Globus pallidus (tissue), 1 donor: Measurements from ENCODE around the gene GATD1.

Experiments
- DNase-seq: peaks from one replicate; pipeline ENCODE4 v3.0.0-alpha.2; 2015; ENCODE audit warnings: low spot score

Gene GATD1, protein sequence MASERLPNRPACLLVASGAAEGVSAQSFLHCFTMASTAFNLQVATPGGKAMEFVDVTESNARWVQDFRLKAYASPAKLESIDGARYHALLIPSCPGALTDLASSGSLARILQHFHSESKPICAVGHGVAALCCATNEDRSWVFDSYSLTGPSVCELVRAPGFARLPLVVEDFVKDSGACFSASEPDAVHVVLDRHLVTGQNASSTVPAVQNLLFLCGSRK

DNA sequence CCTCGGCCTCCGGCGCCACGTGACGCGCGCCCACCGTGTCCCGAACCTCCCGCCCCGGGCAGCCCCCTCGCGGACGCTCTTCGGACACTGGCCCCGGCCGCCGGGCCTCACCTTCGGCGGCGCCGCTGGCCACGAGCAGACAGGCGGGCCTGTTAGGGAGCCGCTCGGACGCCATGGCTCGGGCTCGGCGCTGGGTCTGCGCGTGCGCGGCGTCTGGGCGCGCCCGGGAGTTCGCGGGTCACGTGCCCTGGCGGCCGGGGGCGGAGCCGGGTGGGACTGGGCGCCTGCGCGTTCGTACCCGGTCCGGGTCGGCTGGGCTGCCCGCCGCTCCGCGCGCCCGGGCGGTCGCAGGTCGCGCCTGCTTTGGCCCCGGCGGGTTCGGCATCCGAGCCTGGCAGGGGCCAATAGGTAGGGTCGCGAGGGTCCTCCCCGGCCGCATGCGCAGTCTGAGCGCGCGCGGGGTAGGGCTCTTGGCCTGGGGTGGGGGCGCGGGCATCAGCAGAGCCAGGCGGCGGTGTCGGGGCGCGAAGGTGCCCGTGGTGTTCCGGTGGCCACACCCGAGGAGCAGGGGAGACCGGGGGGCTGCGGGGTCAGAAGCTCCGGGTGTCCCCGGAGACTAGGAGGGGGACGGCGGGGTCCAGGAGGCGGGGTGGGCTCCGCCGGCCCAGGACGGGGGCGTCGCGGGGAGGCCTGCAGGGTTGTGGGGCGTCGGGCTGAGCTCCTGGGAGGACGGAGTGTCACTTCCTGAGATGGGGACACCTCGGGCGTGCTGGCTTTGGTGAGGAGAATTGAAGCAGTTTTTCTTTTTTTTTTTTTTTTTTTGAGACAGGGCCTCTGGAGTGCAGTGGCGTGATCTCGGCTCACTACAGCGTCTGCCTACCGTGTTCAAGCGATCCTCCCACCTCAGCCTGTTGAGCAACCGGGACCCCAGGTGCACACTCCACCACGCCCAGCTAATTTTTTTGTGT lies at the start of gene GATD1:
GATD1 (minus strand) TSS at position 200 of the 968 bp plus-strand sequence; CDS start at position 175, 25 bp downstream.
- peak; percentile 82 for DNase-seq

DNA sequence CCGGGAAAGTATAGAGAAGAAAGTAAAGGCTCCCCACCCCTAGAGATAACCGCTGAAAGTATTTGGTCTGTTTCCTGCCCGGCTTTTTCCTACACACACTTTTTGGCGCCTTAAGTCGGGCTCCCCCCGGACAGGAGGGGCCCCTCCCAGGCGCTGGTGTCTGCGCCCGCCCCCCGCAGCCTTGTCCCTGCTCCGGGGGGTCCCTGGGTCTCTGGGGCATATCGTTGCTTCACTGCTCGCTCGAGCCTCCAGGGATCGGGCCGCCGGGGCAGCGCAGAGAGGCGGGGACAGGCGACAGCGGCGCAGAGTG lies 49.5 kb upstream of the GATD1 start:
- no peak for DNase-seq

DNA sequence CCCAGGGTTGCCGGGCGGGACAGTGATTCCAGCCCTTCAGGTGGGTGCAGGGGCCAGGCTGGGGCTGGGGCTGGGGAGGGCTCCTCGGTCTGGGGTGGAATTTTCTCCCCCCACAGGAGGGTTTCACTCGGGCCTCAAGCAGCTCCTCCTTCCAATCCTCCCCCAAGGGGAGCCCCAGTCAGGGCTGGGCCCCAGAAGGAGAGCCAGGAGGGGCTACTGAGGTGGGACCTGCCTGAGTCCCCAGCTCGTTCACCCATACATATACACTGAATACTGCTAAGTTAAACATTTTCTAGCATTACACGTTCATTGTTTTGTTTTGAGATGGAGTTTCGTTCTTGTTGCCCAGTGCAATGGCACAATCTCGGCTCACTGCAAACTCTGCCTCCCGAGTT lies 48.9 kb upstream of the GATD1 start:
- no peak for DNase-seq

DNA sequence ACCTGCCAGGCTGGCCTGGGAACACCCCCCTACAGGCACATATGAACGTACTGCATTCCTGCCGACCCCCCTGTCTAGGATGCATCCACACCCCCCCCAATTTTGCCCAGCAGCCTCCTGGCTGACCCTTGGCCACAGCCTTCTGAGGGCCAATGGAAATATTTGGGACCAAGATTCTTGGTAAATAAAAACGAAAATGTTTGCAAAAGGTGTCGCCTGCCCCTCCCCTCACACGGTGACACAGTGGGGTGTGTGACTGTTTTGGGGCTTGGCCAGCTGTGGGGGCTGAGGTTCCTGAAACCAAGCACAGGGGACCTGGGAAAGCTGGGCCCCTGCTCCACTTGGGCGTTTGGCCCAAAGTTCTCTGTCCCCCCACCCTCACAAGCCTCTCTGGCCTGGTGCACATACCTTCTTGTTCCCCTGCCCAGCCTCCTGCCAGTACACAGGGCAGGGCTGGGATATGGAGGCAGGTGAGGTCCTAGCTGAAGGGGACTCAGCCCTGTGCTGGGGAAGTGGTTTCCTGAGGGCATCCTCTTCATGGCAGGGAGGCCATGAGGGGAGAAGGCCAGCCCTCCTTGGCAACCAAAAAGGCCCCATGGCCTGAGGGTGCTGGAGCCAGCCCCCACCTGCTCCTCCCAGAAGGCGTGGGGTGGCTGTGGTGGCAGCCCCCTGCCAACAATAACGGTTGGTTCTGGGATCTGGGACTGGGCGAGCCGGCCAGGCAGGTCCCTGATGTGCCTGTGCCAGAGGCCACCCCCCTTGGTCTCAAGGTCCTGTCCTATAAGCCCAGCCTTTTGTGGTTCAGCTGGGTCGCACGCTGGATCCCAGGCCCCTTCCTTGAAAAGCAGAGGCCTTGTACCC lies 48.3 kb upstream of the GATD1 start:
- DNase-seq = no peak

DNA sequence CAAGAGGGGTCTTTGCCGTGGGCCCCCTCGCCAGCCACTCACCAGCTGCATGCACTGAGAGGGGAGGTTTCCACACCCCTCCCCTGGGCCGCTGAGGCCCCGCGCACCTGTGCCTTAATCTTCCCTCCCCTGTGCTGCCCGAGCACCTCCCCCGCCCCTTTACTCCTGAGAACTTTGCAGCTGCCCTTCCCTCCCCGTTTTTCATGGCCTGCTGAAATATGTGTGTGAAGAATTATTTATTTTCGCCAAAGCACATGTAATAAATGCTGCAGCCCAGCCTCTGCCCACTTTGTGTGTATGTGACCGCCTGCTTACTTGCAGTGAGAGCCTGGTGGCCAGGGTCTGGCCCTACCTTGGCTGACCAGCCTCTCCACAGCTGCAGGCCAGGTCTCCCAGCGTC lies 47.7 kb upstream of the GATD1 start:
- DNase-seq = no peak

DNA sequence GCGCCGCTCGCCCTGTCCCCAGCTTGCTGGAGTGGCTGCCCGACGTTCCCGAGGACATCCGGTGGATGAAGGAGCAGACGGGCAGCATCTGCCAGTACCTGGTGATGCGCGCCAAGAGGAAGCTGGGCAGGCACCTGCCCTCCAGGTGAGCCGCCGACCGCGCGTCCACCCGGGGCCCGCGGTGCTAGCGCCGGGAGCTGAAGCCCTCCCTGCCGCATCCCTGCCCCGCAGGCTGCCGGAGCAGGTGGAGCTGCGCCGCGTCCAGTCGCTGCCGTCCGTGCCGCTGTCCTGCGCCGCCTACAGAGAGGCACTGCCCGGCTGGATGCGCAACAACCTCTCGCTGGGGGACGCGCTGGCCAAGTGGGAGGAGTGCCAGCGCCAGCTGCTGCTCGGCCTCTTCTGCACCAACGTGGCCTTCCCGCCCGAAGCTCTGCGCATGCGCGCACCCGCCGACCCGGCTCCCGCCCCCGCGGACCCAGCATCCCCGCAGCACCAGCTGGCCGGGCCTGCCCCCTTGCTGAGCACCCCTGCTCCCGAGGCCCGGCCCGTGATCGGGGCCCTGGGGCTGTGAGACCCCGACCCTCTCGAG lies 47.1 kb upstream of the GATD1 start:
- DNase-seq = peak; percentile 60

DNA sequence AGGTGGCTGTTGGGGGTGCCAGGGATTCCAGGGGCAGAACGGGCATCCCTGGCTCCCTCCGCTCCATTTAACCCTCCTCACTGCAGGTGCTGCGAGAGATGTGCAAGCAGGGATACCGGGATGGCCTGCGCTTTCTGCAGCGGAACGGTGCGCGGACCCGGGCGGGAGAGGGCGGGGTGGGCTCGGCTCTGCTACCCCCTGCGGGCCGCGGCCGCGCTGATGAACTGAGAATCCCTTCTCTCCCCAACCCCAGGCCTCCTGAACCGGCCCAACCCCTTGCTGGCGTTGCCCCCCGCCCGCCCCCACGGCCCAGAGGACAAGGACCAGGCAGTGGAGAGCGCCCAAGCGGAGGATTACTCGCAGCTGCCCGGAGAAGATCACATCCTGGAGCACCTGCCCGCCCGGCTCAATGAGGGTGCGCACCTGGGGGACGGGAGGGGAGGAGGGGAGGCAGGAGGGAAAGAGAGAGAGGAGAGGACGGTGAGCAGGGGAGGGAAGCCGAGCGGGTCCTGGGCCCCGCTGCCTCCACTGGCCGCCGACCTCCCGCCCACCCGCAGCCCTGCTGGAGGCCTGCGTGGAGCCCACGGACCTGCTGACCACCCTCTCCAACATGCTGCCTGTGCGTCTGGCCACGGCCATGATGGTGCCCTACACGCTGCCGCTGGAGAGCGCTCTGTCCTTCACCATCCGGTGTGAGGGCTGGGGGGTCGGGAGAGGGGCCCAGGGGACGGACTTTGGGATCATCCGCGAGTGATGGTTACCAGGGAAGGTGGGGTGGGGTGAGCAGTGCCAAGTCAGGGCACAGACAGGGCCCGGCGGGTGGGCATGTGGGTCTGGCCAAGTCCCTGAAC lies 46.4 kb upstream of the GATD1 start:
- DNase-seq = no peak

DNA sequence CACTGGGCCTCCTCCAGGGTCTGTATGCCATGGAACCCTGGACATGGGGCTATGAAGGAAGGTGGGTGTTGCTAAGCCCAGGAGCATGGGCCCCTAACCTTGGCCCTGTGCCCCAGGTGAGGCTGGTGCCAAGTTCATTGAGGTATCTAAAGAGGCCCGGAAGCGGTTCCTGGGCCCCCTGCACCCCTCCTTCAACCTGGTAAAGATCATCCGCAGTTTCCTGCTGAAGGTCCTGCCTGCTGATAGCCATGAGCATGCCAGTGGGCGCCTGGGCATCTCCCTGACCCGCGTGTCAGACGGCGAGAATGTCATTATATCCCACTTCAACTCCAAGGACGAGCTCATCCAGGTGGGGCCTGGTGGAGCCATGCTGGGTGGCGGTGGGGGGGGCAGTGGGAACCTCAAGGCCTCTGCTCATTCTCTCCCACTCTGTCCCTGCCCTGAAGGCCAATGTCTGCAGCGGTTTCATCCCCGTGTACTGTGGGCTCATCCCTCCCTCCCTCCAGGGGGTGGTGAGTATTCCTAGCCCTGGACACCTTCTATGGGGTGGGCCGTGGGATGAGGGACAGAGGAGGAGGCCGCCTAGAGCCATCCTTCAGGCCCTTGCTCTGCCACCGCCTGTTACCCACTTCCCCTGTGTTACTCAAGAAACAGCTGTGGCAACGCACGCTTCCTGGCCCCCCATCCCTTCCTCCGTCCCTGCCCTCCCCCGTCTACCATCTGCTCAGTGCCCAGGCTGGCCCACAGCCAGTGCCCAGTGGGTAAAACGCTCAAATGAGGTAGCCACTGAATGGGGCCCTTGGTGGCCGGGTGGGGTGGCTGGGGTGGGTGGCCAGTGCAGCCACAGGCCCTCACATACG lies 44.5 kb upstream of the GATD1 start:
- no peak for DNase-seq

DNA sequence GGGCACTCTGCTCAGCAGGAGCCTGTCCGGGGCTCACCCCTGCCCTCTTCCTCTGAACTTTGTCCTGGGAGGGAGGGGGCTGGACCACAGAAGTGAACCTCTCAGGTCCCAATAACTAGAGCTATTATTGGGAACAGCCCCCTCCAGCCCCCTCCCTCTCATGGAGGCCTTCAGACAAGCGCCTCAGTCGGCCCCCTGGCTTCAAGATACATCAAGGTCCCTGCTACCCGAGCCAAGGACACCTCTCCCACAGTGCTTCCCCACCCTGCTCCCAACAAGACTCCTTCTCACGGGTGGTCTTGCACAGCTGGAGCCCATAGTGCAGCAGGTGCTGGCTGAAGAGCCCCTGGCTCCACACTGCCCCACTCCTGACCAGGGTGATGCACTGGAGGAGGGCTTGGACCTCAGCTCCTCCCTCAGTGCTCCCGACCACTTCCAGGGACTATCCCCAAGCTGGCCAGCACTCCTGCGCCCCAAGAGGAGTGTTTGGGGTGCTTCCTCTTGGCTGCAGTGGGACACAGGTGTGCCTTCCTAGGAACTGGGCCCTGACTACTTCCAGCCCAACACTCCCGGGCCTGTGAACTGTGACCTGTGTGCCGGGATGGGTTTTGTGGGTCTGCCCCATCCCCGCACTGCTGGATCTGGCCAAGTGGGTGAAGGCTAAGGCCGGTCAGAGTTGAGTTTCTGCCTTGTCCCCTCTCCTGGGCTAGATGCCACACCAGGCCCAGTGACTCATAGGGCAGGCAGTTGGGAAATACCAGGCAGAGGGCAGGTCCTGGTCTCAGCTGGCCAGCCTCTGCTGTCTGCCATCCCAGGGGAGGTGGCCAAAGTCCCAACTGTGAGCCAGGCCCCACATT lies 43.6 kb upstream of the GATD1 start:
- DNase-seq = no peak

DNA sequence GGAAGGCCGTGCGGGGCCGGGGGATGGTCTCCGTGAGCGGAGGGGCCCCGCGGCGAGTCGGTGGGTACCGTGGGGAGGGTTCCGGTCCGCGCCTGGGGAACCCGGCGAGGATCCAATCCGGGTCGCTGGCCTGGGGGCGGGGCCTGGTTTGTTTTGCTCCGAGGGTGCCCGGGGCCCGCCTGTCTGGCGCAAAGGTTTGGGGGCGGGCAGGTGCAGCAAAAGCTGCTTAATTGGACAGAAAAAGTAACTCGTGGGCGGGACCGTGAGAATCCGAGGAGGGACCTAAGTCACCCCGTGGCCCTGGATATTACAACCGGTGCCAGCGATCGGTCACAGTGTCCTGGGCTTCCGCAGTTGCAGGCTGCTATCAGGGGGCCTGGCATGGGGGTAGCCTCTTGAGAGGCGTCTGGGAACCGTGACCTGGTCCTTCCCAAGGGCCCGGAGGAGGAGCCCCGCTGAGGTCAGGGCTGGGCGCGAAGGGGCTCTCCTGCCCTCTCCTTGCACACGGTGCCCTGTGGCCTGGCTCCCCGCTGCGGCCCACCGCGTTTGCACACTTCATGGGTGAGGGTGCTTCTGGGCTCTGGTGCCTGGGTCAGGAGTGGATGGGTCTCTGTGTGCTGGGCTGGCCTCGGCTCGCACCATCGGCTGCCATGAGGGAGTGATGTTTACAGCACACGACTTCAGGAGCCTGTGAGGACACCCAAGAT lies 42.8 kb upstream of the GATD1 start:
- DNase-seq = no peak

DNA sequence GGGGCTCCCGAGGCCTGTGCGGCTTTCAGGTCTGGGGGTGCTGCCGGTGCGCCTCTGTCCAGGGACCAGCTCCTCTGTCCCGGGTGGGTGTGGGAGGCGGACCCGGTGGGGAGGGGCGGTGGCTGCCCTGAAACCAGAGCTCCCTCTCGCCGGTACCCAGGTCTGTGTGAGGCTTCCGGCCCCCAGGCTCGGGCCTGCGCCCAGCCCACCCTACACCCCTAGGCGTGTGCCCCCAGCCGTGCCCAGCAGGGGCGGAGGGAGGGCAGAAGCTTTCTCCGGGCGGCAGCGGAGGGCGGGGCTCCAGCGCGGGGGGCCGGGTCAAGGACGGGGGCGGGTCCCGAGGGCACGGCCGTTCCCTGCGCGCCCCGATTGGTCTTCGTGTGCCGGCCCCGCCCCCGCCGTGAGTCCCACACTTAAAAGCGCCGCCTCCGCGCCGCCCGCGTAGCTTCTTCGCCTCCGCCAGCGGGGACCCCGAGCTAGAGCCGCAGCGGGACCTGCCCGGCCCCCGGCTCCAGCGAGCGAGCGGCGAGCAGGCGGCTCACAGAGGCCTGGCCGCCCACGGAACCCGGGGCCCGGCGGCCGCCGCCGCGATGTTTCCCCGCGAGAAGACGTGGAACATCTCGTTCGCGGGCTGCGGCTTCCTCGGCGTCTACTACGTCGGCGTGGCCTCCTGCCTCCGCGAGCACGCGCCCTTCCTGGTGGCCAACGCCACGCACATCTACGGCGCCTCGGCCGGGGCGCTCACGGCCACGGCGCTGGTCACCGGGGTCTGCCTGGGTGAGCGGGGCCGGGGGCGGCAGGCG lies 42.0 kb upstream of the GATD1 start:
- peak; percentile 91 for DNase-seq

DNA sequence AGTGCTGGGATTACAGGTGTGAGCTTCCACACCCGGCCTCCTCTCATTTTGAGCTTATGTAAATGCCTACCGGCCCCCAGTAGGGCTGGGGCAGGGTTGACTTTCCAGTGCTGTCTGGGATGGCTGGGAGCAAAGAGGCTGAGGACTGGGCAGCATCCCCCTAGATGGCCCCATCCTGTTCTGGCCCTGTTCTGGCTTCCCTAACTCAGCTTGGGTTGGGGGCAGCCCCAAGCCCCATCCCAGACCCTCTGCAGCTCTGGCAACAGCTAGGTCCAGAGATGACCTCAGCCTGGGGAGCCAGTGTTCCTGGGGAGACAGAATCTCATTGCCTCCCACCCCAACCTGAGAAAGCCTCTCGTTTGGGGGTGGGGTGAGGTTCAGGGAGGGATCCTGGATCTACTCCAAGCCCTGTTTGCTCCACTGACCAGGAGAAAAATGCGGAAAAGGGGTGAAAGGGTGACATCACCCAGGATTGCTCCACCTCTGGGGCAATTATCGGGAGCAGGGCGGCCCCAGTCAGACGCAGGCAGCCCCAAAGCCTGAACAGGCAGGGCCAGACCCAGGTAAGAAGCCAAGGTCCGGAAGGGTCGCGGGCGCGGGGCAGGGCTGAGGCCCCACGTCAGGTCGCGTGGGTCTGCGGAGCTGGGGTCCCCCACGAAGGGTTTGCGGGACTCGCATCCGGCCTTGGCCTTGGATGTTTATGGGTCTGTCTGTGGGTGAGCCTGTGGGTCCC lies 41.3 kb upstream of the GATD1 start, which contains the start of gene PNPLA2:
PNPLA2 (plus strand) TSS at position 519 of the 733 bp plus-strand sequence. CDS start 805 bp downstream, outside the sequence.
- no peak for DNase-seq

DNA sequence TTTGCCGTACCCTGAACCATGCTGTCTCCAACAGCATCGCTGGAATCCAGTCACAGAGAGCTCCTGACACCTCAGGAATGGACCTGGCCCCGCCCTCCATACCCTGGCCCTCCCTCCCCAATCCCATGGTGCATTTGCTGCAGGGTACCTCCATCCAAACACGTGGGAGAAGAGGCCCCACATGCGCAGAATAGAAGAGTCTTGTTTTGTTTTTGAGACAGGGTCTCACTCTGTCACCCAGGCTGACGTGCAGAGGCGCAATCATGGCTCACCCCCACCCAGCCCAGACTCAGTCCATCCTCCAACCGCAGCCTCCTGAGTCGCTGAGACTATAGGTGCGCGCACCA lies 39.1 kb upstream of the GATD1 start:
- DNase-seq = no peak

DNA sequence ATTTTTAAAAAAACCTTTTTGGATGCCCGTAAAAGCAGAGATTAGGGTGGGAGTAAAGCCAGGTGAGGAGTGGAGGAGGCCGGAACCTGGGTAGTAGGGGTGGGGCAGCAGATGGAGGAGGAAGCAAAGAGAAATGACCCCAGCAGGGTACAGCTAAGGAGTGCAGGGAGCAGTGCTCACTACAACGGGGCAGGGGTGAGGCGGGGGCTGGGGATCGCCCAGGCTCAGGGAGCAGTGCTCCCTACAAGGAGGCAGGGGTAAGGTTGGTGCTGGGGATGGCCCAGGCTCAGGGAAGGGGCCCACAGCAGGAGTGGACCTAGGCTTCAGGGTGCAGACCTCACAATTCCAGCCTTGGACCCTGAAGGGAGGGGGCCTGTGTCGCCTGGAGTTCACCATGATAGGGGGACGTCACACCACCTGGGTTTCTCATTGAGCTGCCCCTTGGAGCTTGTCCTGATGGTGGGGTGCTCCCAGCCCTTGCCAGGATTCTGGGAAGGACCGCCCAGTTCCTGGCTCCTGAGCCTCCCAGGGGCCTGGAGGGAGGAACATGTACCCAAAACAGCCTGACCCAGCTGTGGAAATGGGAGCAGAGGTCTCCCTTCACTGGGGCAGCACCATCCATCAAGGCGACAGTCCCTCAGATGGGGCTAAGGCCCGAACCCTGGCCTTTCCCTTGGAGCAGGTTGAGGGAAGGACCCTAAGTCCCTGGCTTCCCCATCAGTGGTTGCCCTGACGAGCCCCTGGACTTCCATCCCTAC lies 38.6 kb upstream of the GATD1 start:
- no peak for DNase-seq

DNA sequence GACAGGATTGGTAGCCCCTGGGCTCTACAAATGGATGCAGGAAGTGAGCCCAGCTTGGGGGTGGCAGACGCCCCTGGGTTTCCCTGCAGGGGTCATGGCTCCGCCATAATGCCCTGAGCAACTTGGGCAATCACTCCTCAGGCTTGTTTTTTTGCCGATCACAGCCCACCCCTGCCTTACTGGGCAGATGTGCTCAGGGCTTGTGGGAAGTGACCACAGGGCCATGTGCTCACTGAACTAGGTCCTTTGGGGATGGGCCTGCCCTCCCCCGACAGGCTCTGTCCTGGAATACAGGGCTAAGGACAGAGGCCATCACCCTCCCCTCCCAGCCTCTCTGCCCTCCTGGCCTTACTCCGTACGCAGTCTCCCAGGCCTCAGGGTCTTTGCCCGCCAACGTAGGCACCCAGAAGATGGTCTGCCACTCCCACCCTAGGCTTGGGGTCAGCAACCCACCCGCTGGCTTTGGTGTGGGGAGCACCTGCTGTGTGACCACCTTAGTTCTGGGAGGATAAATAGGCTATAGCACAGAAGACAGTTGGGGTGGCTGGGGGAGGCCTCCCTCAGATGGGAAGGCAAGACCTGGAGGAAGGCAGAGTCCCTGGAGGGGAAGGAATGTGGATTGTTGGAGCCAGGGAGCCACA lies 36.3 kb upstream of the GATD1 start:
- DNase-seq = no peak

DNA sequence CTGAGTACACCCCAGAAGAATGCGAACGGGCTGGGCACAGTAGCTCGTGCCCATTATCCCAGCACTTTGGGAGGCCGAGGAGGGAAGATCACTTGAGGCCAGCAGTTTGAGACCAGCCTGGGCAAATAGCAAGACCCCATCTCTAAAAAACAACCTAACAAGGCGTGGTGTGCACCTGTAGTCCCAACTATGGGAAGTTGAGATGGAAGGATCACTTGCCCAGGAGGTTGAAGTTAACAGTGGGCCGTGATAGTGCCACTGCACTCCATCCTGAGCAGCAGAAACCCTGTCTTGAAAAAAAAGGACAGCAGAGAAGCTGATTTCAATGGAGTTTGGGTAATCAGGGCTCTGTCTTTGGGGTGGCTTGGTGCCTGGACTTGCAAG lies 35.8 kb upstream of the GATD1 start:
- DNase-seq = no peak
